Spleen (tissue), 11 donors: ENCODE data around the gene MORN2. TPM values are rescaled to one million over a fixed set of nuclear protein-coding genes. Genes with fewer than 3 reads are reported as not detected.

Experiments
- DNase-seq: peaks from one replicate; pipeline ENCODE4 v3.0.0-alpha.2; 2020
- H3K27ac ChIP-seq, 8 donors: fragments of 200-600 bp; sonication (generic) in 7 of 8; 1 replicate in 4 of 8; 2 replicates in 4 of 8; pipeline versions ENCODE4 v1.5.0 to v1.8.0; 2016 to 2021; ENCODE audit warnings: inconsistent platforms in 4 of 8, mild to moderate bottlenecking in 4 of 8, moderate library complexity in 1 of 8
- H3K27me3 ChIP-seq, 7 donors: fragments of 200-600 bp; sonication (generic) in 6 of 7; replicated peaks in 1 of 7; 1 replicate in 4 of 7; 2 replicates in 3 of 7; pipeline versions ENCODE4 v1.5.0 to v1.8.0; 2016 to 2021; ENCODE audit warnings: inconsistent platforms in 3 of 7, mild to moderate bottlenecking in 1 of 7
- H3K36me3 ChIP-seq, 6 donors: fragments of 200-600 bp; sonication (generic) in 5 of 6; 1 replicate in 4 of 6; 2 replicates in 2 of 6; pipeline versions ENCODE4 v1.5.0 to v1.8.0; 2016 to 2021; ENCODE audit warnings: inconsistent platforms in 2 of 6
- H3K4me1 ChIP-seq, 6 donors: fragments of 200-600 bp; sonication (generic) in 5 of 6; 1 replicate in 3 of 6; 2 replicates in 3 of 6; pipeline versions ENCODE4 v1.5.0 to v1.8.0; 2016 to 2021; ENCODE audit warnings: inconsistent platforms in 3 of 6
- H3K4me3 ChIP-seq, 8 donors: fragments of 200-600 bp; sonication (generic) in 7 of 8; 1 replicate in 4 of 8; 2 replicates in 4 of 8; pipeline versions ENCODE4 v1.5.0 to v1.8.0; 2016 to 2021; ENCODE audit warnings: inconsistent platforms in 4 of 8, mild to moderate bottlenecking in 4 of 8, moderate library complexity in 2 of 8
- H3K9me3 ChIP-seq, 8 donors: fragments of 200-600 bp; sonication (generic) in 7 of 8; 1 replicate in 4 of 8; 2 replicates in 4 of 8; pipeline versions ENCODE4 v1.5.0 to v1.8.0; 2016 to 2021; ENCODE audit warnings: inconsistent platforms in 4 of 8
- POLR2A ChIP-seq, 3 donors: fragments of 450-650 bp; IDR thresholded peaks; one replicate each; pipeline ENCODE4 v1.5.1; 2017; ENCODE audit warnings: antibody characterized with exemption in 3 of 3, mild to moderate bottlenecking in 1 of 3
- POLR2AphosphoS5 ChIP-seq, 3 donors: sonication (generic); formaldehyde crosslinking; IDR thresholded peaks; one replicate each; pipeline ENCODE4 v1.5.1; 2017; ENCODE audit warnings: antibody characterized with exemption in 3 of 3
- WGBS, 5 donors: extraction: QIAGEN DNeasy Blood & Tissue Kit in 3 of 5; methylation state at CpG; one replicate each; pipeline versions ENCODE4 v1.1.5 to v1.1.7; 2013 to 2018; 5-methylcytosine and 5-hydroxymethylcytosine counted together
- intact Hi-C: fragments of 100-400 bp; cut with DNase I; formaldehyde crosslinking; loops from one replicate; pipeline ENCODE4 v1.15.0; 2023; ENCODE audit warnings: low total_unique reads
- polyA plus RNA-seq, 3 donors: library from polyadenylated mRNA; stranded (reverse); fragments of 200-250 nt; gene quantifications; one replicate each; pipeline ENCODE4 v1.2.1, GENCODE V29; 2013
- total RNA-seq, 7 donors: library from RNA; depleted of rRNA in 3 of 7; stranded (reverse); fragments of >200 nt in 3 of 7; fragmentation: NEBNext Ultra II Directional in 4 of 7; extraction: Animal tissue kit (Norgen Biotek cat#: 25700) in 4 of 7; gene quantifications; one replicate each; pipeline versions ENCODE4 v1.1.0 to v1.2.1, GENCODE V29; 2016 to 2021
- TF ChIP-seq, protein P1 (sequence below), 11 experiments: fragments of 200-600 bp in 7 of 11; fragments of 450-650 bp in 4 of 11; sonication (generic) in 4 of 11; IDR thresholded peaks in 8 of 11; conservative IDR thresholded peaks in 3 of 11; 1 replicate in 7 of 11; 2 replicates in 4 of 11; pipeline versions ENCODE4 v1.4.0 to v1.8.0; 2016 to 2021; ENCODE audit warnings: antibody characterized with exemption in 11 of 11, inconsistent platforms in 4 of 11, mild to moderate bottlenecking in 1 of 11
- donor health status: healthy with polysubstance abuse.
- donor health status: DM: no; HTN: no; CAD: no; lungs with moderate emphysema.
- donor health status: DM: no; HTN: no; CAD: no.
- donor health status: Bipolar disorder and iron deficiency.
- donor health status: healthy.
- donor health status: DM: no; HTN: no; CAD: no.
- donor health status: DM: yes; HTN: yes; CAD: no.

The MORN2 gene
- total and polyA plus RNA-seq, 10 donors = 2.4 to 12.2 (median 6.6) TPM

- Histone ChIP-seq H3K4me1 (no peaks in the 10 kb centered on the region), H3K9me3 (peaks cover 0 to 8% (median 0%) of the 10 kb centered on the region in 8 donors), H3K36me3 (no peaks in the 10 kb centered on the region), H3K27ac (no peak overlapping the region), H3K27me3 (no peaks in the 10 kb centered on the region), H3K4me3 (no peak overlapping the region)
- TF ChIP-seq POLR2A (IDR thresholded peaks at IDR 0.05) (no peak), POLR2AphosphoS5 (IDR thresholded peaks at IDR 0.05) (no peak)
- TF ChIP-seq, protein P1, sequence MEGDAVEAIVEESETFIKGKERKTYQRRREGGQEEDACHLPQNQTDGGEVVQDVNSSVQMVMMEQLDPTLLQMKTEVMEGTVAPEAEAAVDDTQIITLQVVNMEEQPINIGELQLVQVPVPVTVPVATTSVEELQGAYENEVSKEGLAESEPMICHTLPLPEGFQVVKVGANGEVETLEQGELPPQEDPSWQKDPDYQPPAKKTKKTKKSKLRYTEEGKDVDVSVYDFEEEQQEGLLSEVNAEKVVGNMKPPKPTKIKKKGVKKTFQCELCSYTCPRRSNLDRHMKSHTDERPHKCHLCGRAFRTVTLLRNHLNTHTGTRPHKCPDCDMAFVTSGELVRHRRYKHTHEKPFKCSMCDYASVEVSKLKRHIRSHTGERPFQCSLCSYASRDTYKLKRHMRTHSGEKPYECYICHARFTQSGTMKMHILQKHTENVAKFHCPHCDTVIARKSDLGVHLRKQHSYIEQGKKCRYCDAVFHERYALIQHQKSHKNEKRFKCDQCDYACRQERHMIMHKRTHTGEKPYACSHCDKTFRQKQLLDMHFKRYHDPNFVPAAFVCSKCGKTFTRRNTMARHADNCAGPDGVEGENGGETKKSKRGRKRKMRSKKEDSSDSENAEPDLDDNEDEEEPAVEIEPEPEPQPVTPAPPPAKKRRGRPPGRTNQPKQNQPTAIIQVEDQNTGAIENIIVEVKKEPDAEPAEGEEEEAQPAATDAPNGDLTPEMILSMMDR (IDR thresholded peaks at IDR 0.05 in 8 of 11, conservative IDR thresholded peaks at IDR 0.05 in 3 of 11) = no peak
- intact Hi-C loops = no loop called here
- DNase-seq = no peak
Measured at GRCh38 chr2:38889045-38889444, 13.3 kb downstream of the MORN2 start.

DNA sequence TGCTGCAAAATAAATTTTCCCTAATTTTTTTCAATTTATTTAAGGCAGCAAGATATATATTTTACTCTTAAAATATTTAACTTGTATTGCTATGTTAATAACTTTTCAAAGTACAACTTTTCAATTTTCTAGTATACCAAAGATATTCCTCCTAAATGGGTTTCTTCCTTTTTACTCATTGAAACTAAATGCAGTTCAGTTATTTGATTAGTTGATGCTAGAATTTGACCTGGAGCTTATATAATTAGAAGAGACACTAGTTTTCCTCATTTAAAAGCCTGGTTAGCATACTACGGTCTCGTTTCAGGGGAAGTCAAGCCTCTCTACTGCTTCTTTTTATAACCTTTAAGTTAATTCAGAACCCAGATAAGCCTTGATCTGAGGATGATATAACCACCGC is 13.8 kb downstream of the MORN2 start, which contains the start of gene ARHGEF33:
Gene ARHGEF33 (plus strand): TSS at position 301 of the 400 bp plus-strand sequence. CDS start 29,573 bp downstream, outside the sequence.
- no peak within 1 kb of the TSS for H3K4me3 ChIP-seq
- H3K27ac ChIP-seq = no peak within 1 kb of the TSS
- no peaks in the 10 kb centered on the region for H3K36me3 ChIP-seq
- no peaks in the 10 kb centered on the region for H3K27me3 ChIP-seq
- H3K9me3 ChIP-seq = peaks cover 0 to 8% (median 0%) of the 10 kb centered on the region in 8 donors
- 84 to 93% (median 90%) methylated on average over 3 of the region's 3 CpGs for WGBS, 5 donors
- intact Hi-C loops = no loop called here
- DNase-seq = no peak
- TF ChIP-seq POLR2A (IDR thresholded peaks at IDR 0.05) = no peak
- no peak for TF ChIP-seq POLR2AphosphoS5 (IDR thresholded peaks at IDR 0.05)
- TF ChIP-seq, protein P1 (IDR thresholded peaks at IDR 0.05 in 8 of 11, conservative IDR thresholded peaks at IDR 0.05 in 3 of 11) = no peak
- H3K4me1 ChIP-seq = no peaks in the 10 kb centered on the region

DNA sequence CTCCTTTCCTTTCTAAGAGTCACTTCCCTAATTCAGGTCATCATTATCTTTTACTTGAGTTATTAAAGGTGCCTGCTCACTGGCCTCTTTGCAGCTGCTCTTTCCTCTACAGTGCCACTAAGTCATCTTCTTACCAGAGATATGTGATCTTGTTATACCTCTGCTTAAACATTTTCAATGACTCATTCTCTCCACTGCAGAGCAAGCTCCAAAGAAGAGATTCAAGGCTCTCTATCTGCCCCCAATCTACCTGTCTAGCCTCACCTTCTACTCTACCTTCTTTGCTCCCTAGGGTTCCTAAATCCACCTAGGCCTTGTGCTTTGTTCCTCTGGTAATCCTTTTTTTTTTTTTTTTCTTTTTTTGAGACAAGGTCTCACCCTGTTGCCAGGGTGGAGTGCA is 17.0 kb downstream of the MORN2 start:
- Histone ChIP-seq H3K9me3 (peaks cover 0 to 5% (median 0%) of the 10 kb centered on the region in 8 donors), H3K27me3 (no peaks in the 10 kb centered on the region), H3K27ac (no peak overlapping the region), H3K4me1 (no peaks in the 10 kb centered on the region), H3K36me3 (no peaks in the 10 kb centered on the region), H3K4me3 (no peak overlapping the region)
- DNase-seq = no peak
- TF ChIP-seq, protein P1 (IDR thresholded peaks at IDR 0.05 in 8 of 11, conservative IDR thresholded peaks at IDR 0.05 in 3 of 11) = no peak
- TF ChIP-seq POLR2AphosphoS5 (IDR thresholded peaks at IDR 0.05) (no peak), POLR2A (IDR thresholded peaks at IDR 0.05) (no peak)
- intact Hi-C loops = no loop called here

DNA sequence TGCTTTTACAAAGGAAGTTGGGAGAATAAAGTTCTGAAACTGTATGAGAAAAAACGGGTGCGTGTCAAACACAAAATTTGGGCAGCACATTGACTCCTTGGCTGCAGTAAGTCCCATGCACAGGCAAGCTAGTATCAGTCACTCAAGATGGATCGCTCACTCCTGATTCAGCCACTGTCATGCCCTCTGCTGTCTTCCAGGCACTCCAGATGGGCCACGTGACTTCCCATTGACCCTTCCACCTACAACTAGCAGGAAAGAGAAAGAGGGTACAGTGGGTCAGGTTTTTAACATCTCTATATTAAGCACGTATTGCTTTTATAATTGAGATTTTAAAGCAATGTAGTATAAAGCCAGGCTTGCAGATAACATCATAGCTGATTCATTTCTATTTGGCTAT is 22.5 kb downstream of the MORN2 start:
- no peak overlapping the region for H3K4me3 ChIP-seq
- WGBS, 5 donors = 85 to 92% (median 89%) methylated on average over 5 of the region's 5 CpGs
- intact Hi-C loops = no loop called here
- no peak for TF ChIP-seq POLR2A (IDR thresholded peaks at IDR 0.05)
- TF ChIP-seq, protein P1 (IDR thresholded peaks at IDR 0.05 in 8 of 11, conservative IDR thresholded peaks at IDR 0.05 in 3 of 11) = no peak
- TF ChIP-seq POLR2AphosphoS5 (IDR thresholded peaks at IDR 0.05) = no peak
- H3K27me3 ChIP-seq = no peaks in the 10 kb centered on the region
- H3K27ac ChIP-seq = no peak overlapping the region
- DNase-seq = no peak
- H3K36me3 ChIP-seq = no peaks in the 10 kb centered on the region
- H3K9me3 ChIP-seq = no peaks in the 10 kb centered on the region
- no peaks in the 10 kb centered on the region for H3K4me1 ChIP-seq
